ENCODE measurements around the gene AKT1. TPM values are rescaled to one million over a fixed set of nuclear protein-coding genes. Genes with fewer than 3 reads are reported as not detected.

AKT1 gene
- total and polyA plus RNA-seq, 5 donors: 101 to 154 (median 125) TPM

DNA sequence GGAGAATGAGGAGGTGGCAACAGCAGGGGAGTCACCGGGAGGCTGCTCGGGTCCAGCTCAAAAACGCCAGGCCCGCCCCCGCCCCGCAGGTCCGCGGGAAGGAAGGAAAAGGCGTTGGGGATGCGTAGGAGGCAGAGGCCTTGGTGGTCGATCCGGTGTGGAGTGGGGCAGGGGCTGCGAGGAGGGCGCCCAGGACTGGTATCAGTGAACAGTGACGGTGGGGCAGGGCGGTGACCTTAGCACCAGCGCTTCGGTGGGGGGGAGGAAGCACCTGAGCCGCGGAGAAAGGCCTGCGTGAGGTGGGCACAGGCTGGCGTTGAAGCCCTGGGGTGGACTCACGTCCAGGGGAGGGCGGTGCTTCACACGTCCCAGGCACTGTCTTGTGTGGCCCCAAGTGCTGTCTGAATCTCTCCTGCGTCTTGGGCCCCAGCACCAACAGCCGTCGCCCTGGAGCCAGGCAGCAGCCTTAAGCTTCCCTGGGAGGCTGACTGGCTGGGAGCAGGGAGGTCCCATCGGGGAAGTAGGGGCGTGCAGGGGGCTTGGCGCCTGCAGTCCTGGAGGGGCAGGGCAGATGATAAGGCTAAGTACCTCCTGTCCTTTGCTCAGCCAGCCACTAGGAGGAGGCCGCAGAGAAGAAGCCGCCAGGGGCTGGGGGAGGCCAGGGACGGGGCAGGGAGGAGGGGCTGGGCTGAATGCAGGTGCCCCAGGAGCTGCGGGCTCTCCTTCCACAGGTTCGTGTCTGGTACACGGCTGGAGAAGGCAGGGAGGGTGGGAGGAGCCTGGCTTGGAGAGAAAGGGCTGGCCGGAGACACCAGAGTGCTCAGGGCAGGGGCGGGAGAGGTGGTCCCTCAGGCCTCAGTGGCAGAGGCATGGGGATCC is 31.9 kb upstream of the AKT1 start:
- 6% methylated on average over 39 of the region's 39 CpGs for WGBS
- ATAC-seq: peak; percentile 39 to 61
- peak; percentile 49 to 80 (median 72) for DNase-seq
- intact Hi-C loops (cut with DNase I): loop anchor here in 1 of 4 donors (5.0 kb wide), 1 partner anchor 60 kb away; no protein-coding TSS in a partner anchor
- no peak overlapping the region for H3K27ac ChIP-seq (ENCODE audit: low read length)
- H3K4me3 ChIP-seq (ENCODE audit: low read length): peak overlapping the region; percentile 63
- peaks cover 3% of the 10 kb centered on the region for H3K4me1 ChIP-seq (ENCODE audit: control insufficient read depth, insufficient read depth, low read length)
- no peaks in the 10 kb centered on the region for H3K27me3 ChIP-seq (ENCODE audit: control insufficient read depth, insufficient read depth)
- no peaks in the 10 kb centered on the region for H3K9me3 ChIP-seq (ENCODE audit: control insufficient read depth, low read length)

DNA sequence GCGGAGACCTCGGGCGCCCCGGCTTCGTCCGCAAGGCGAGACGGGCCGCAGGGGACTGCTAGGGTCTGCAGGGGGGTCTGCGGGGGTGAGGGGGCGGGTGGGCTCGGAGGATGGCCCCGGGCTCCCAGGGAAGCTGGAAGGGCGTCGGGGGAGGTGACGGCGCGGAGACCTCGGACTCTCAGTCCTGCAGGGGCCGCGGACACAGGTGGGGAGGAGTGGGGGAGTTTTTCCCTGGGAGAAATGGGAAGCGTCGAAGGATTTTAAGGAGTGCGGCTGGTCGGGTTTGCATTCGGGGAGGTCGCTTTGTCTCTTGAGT is 31.3 kb upstream of the AKT1 start:
- peaks cover 3% of the 10 kb centered on the region for H3K4me1 ChIP-seq (ENCODE audit: control insufficient read depth, insufficient read depth, low read length)
- H3K9me3 ChIP-seq (ENCODE audit: control insufficient read depth, low read length): no peaks in the 10 kb centered on the region
- no peaks in the 10 kb centered on the region for H3K27me3 ChIP-seq (ENCODE audit: control insufficient read depth, insufficient read depth)
- 2% methylated on average over 27 of the region's 27 CpGs for WGBS
- no peak overlapping the region for H3K27ac ChIP-seq (ENCODE audit: low read length)
- DNase-seq (no peak), ATAC-seq (no peak)
- intact Hi-C loops (cut with DNase I): loop anchor here in 1 of 4 donors (5.0 kb wide), 1 partner anchor 60 kb away; no protein-coding TSS in a partner anchor
- H3K4me3 ChIP-seq (ENCODE audit: low read length): peak overlapping the region; percentile 63

DNA sequence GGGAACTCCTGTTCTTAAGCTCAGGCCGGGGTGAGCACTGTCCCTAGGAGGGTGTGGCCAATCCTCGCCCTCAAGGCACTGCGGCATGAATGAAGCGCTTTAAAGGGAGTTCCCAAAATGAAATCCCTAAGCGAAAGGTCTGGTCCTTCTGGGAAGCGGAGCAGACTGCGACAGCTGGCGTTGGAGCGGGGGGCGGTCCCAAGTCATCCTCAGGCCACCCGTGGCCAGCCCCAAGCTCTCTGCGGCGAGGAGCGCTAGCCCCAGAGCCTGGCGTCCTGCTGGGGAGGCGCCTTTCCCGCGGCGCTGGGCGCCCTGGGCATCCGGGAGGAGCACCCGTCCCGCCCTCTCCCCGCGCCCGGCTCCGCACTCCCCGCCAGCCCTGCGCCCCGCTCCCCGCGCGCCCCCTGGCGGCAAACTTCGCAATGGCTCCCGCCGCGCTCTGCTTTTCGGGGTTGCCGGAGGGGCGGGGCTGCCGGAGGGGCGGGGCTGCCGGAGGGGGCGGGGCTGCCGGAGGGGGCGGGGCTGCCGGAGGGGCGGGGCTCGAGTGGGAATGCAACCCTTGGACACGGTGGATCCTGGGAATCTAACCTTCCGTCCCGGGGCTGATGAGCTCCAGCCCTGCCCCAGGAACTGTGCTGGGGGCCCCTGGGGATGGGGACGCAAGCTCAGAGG is 30.8 kb upstream of the AKT1 start:
- no peaks in the 10 kb centered on the region for H3K9me3 ChIP-seq (ENCODE audit: control insufficient read depth, low read length)
- DNase-seq (peak; percentile 91 to 98 (median 97)), ATAC-seq (peak; percentile 88 to 91)
- intact Hi-C loops (cut with DNase I): loop anchor here in 1 of 4 donors (5.0 kb wide), 1 partner anchor 59 kb away; no protein-coding TSS in a partner anchor
- WGBS: under 1% methylated on average over 54 of the region's 54 CpGs
- H3K27ac ChIP-seq (ENCODE audit: low read length): no peak overlapping the region
- peak overlapping the region; percentile 63 for H3K4me3 ChIP-seq (ENCODE audit: low read length)
- peaks cover 3% of the 10 kb centered on the region for H3K4me1 ChIP-seq (ENCODE audit: control insufficient read depth, insufficient read depth, low read length)
- no peaks in the 10 kb centered on the region for H3K27me3 ChIP-seq (ENCODE audit: control insufficient read depth, insufficient read depth)

DNA sequence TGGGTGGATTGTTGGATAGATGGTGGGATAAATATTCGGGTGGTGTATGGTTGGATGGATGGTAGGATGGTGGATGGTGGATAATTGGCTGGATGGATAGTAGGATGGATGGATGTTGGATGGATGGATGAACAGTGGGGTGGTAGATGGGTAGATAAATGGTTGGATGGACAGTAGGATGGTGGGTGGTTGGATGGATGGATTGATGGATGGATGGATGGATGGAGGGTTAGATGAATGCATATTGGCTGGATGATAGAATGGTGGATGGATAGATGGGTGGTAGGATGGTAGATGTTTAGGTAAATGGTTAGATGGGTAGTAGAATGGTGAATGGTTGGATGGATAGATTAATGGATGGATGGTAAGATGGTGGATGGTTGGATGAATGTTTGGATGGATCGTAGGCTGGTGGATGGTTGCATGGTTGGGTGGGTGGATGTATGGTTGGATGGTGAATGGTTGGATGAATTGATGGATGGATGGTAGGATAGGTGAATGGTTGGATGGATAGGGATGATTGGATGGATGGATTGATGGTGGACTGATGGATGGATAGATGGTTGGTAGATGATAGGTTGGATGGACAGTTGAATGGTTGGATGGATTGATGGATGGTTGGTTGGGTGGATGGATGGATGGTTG is 28.9 kb upstream of the AKT1 start:
- intact Hi-C loops (cut with DNase I): loop anchor here in 3 of 4 donors (5.0 kb wide), 1 partner anchor 57 kb away; no protein-coding TSS in a partner anchor
- 97% methylated on average over 2 of the region's 2 CpGs for WGBS
- no peaks in the 10 kb centered on the region for H3K27me3 ChIP-seq (ENCODE audit: control insufficient read depth, insufficient read depth)
- no peaks in the 10 kb centered on the region for H3K9me3 ChIP-seq (ENCODE audit: control insufficient read depth, low read length)
- peaks cover 3% of the 10 kb centered on the region for H3K4me1 ChIP-seq (ENCODE audit: control insufficient read depth, insufficient read depth, low read length)
- no peak overlapping the region for H3K4me3 ChIP-seq (ENCODE audit: low read length)
- no peak overlapping the region for H3K27ac ChIP-seq (ENCODE audit: low read length)
- ATAC-seq: no peak
- DNase-seq: no peak

DNA sequence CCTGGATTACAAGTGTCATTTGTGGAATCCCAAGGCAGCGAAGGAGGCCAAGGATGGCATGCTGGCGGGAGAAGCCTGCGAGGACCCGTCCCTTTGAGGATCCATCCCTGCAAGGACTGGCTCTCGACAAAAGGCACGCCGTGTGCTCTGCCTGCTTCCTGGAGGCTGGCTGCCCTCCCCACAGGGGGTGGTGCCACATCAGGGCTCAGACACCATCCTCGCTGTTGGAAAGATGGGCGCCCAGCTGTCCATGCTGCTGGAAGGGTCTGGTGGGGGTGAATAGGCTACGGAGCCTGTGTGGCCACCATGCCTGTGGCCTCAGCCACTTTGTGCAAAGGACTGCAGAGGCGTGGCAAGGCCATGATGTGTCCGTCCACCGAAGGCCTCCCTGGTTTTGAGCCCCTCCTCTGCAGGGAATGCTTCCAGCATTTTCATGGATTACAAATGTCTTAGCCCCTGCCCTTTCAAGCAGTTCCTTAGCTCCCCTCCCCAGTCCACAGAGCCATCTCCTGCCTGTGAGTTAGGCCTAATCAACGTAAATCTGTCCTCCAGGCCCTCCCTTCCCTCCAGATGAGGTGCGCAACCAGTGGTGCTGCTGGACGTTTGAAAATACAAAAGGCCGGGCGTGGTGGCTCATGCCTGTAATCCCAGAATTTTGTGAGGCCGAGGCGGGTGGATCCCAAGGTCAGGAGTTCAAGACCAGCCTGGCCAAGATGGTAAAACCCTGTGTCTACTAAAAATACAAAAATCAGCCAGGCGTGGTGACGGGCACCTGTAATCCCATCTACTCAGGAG is 27.5 kb upstream of the AKT1 start:
- H3K4me1 ChIP-seq (ENCODE audit: control insufficient read depth, insufficient read depth, low read length): peaks cover 3% of the 10 kb centered on the region
- 87% methylated on average over 22 of the region's 22 CpGs for WGBS
- H3K27me3 ChIP-seq (ENCODE audit: control insufficient read depth, insufficient read depth): no peaks in the 10 kb centered on the region
- intact Hi-C loops (cut with DNase I): loop anchor here in 3 of 4 donors (5.0 kb wide), 1 partner anchor 56 kb away; no protein-coding TSS in a partner anchor
- H3K9me3 ChIP-seq (ENCODE audit: control insufficient read depth, low read length): no peaks in the 10 kb centered on the region
- H3K27ac ChIP-seq (ENCODE audit: low read length): no peak overlapping the region
- ATAC-seq (no peak), DNase-seq (peak in 1 of 3 donors; percentile 35)
- no peak overlapping the region for H3K4me3 ChIP-seq (ENCODE audit: low read length)

DNA sequence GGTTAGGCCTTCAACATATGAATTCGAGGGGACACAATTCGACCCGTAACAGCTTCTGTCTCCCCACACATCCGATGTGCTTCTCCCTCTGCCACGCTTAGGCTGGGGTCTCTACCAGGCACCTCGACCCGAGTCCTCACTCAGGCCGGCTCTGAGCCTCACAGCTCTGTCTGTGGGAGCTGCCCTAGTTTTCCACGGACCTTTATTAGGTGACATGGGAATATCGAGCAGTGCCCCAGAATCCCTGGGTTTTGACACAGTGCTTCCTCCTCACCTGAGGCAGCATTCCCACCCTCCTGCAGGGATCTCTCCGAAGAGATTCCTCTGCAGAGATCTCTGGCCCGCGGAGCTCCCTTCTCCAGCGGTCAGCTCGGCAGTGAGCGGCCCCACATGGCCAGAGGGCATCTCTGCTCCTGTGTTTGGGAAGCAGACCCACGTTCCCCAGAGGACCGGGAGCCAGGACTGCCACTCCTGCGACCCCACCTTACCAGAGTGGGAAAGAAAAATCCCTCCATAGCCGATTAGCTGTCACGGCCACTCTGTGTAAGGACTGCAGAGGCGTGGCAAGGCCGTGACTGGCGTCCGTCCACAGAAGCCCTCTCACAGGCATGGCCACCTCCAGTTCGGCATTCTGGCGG is 26.5 kb upstream of the AKT1 start:
- intact Hi-C loops (cut with DNase I): loop anchor here in 3 of 4 donors (5.0 kb wide), 1 partner anchor 55 kb away; no protein-coding TSS in a partner anchor
- no peak overlapping the region for H3K27ac ChIP-seq (ENCODE audit: low read length)
- DNase-seq (peak in 1 of 3 donors; percentile 48), ATAC-seq (no peak)
- 84% methylated on average over 27 of the region's 27 CpGs for WGBS
- H3K4me3 ChIP-seq (ENCODE audit: low read length): no peak overlapping the region
- H3K9me3 ChIP-seq (ENCODE audit: control insufficient read depth, low read length): no peaks in the 10 kb centered on the region
- no peaks in the 10 kb centered on the region for H3K27me3 ChIP-seq (ENCODE audit: control insufficient read depth, insufficient read depth)
- peaks cover 3% of the 10 kb centered on the region for H3K4me1 ChIP-seq (ENCODE audit: control insufficient read depth, insufficient read depth, low read length)

DNA sequence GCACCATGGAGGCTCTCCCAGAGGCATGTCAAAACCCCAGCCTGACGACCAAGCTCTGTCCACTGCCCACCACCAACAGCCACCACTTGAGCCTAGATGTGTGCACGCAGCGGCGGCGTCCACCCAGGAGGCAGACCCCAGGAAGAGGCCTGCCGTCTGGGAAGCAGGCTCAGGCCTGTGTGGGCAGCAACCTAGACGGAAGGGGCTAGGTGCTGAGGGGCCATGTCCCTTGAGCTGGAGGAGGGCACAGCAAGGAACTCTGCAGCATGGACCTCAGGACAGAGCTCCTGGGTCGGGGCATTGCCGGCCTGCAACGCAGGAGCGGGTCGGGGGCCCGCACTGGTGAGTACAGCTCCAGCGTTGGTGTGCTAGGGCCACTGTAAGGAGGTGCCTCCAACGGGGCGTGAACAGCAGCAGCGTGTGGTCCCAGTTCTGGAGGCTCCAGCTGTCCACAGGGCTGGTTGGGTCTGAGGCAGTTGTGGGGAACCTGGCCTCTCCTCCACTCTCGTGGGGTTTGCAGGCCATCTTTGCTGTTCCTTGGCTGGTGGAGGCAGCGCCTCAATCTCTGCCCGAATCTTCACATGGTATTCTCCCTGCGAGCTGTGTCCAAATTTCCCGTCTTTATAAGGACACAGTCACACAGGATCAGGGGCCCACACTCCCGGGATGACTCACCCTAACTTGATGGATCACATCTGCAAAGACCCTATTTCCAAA is 25.8 kb upstream of the AKT1 start:
- no peaks in the 10 kb centered on the region for H3K9me3 ChIP-seq (ENCODE audit: control insufficient read depth, low read length)
- H3K27ac ChIP-seq (ENCODE audit: low read length): no peak overlapping the region
- H3K4me1 ChIP-seq (ENCODE audit: control insufficient read depth, insufficient read depth, low read length): peaks cover 5% of the 10 kb centered on the region
- DNase-seq (peak in 2 of 3 donors; percentile 51 to 56), ATAC-seq (no peak)
- intact Hi-C loops (cut with DNase I): loop anchor here in 3 of 4 donors (5.0 kb wide), 1 partner anchor 54 kb away; no protein-coding TSS in a partner anchor
- no peaks in the 10 kb centered on the region for H3K27me3 ChIP-seq (ENCODE audit: control insufficient read depth, insufficient read depth)
- 84% methylated on average over 23 of the region's 23 CpGs for WGBS
- H3K4me3 ChIP-seq (ENCODE audit: low read length): no peak overlapping the region

DNA sequence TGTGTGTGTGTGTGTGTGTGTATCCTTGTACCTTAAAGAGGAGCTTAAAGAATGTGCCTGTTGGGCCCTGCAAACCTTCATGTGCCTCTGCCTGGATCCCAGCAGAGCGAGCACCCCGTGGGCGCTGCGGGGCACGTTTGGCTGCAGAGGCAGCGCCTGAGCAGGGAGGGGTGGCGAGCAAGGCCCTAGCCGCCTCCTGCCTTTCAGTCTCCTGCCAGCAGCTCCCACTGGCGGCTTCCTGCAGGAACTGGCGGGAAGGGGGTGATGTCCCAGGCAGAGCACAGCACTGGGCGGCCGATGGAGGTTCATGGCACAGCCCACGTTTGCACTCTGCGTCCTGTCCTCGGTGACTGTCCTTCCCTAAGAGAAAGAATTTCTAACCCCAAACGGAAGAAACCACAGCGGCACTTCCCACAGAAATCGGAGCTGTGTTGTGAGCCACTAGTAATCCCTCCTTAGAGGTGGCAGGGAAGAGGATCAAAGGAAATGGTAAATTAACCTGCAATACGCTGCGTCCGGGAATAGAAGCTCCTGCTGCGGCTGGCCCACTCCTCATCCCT is 25.2 kb upstream of the AKT1 start:
- intact Hi-C loops (cut with DNase I): loop anchor here in 3 of 4 donors (5.0 kb wide), 1 partner anchor 53 kb away; no protein-coding TSS in a partner anchor
- Histone ChIP-seq H3K27ac (ENCODE audit: low read length) (no peak overlapping the region), H3K9me3 (ENCODE audit: control insufficient read depth, low read length) (no peaks in the 10 kb centered on the region), H3K4me3 (ENCODE audit: low read length) (no peak overlapping the region), H3K4me1 (ENCODE audit: control insufficient read depth, insufficient read depth, low read length) (peaks cover 4% of the 10 kb centered on the region), H3K27me3 (ENCODE audit: control insufficient read depth, insufficient read depth) (no peaks in the 10 kb centered on the region)
- DNase-seq (peak; percentile 56 to 82 (median 81)), ATAC-seq (peak; percentile 36 to 37)
- 23% methylated on average over 22 of the region's 22 CpGs for WGBS

DNA sequence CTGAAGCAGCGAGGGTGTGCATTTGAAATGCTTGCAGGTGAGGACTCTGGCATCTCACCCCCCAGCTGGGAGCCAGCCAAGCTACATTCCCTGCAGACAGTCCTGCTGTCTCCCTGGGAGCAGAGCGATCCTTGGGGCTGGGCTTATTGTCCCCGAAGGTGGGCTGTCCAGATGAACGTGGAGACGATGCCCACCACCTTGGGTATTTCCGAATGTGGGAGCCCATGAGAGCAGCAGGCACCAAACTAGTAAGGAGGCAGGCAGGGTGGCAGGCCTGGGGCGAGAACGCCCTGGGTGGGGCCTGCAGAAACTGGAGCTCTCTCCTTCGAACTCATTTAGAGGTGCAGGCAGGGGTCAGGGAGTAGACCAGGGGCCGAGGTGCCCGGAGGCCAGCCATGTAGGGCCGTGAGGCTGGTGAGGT is 23.8 kb upstream of the AKT1 start:
- DNase-seq (peak in 2 of 3 donors; percentile 21 to 40), ATAC-seq (no peak)
- Histone ChIP-seq H3K4me3 (ENCODE audit: low read length) (no peak overlapping the region), H3K9me3 (ENCODE audit: control insufficient read depth, low read length) (no peaks in the 10 kb centered on the region), H3K27ac (ENCODE audit: low read length) (no peak overlapping the region), H3K27me3 (ENCODE audit: control insufficient read depth, insufficient read depth) (no peaks in the 10 kb centered on the region), H3K4me1 (ENCODE audit: control insufficient read depth, insufficient read depth, low read length) (peaks cover 3% of the 10 kb centered on the region)
- WGBS: 87% methylated on average over 12 of the region's 12 CpGs
- intact Hi-C loops (cut with DNase I): no loop called here
